Thymus (tissue), 11 donors: Measurements from ENCODE around the gene CD52. TPM values are rescaled to one million over a fixed set of nuclear protein-coding genes. Genes with fewer than 3 reads are reported as not detected.

Experiments used
- DNase-seq, 9 donors: peaks; one replicate each; pipeline ENCODE4 v3.0.0-alpha.2; 2013; ENCODE audit warnings: low spot score in 9 of 9, low read depth in 6 of 9, missing footprints in 1 of 9
- H3K27ac ChIP-seq, 2 donors: one replicate each; pipeline ENCODE4 v1.5.1; 2013; ENCODE audit warnings: control low read depth in 1 of 2, low read depth in 1 of 2, low read length in 1 of 2, mild to moderate bottlenecking in 1 of 2, moderate library complexity in 1 of 2
- H3K27me3 ChIP-seq, 2 donors: one replicate each; pipeline ENCODE4 v1.5.1; 2013; ENCODE audit warnings: low read length in 1 of 2; ENCODE audit not compliant: control insufficient read depth in 2 of 2, insufficient read depth in 1 of 2
- H3K36me3 ChIP-seq, 2 donors: one replicate each; pipeline ENCODE4 v1.5.1; 2013; ENCODE audit warnings: low read length in 1 of 2, mild to moderate bottlenecking in 1 of 2, moderate library complexity in 1 of 2; ENCODE audit not compliant: control insufficient read depth in 2 of 2, insufficient read depth in 2 of 2
- H3K4me1 ChIP-seq, 2 donors: one replicate each; pipeline ENCODE4 v1.5.1; 2013; ENCODE audit warnings: low read length in 2 of 2; ENCODE audit not compliant: control insufficient read depth in 2 of 2, insufficient read depth in 2 of 2
- H3K4me3 ChIP-seq, 2 donors: one replicate each; pipeline ENCODE4 v1.5.1; 2013; ENCODE audit warnings: low read length in 2 of 2, control low read depth in 1 of 2, mild to moderate bottlenecking in 1 of 2
- H3K9me3 ChIP-seq, 2 donors: one replicate each; pipeline ENCODE4 v1.5.1; 2013; ENCODE audit warnings: low read length in 1 of 2, mild to moderate bottlenecking in 1 of 2; ENCODE audit not compliant: control insufficient read depth in 2 of 2, insufficient read depth in 1 of 2
- WGBS: extraction: QIAGEN DNeasy Blood & Tissue Kit; methylation state at CpG from one replicate; pipeline ENCODE4 v1.1.7; 2013; 5-methylcytosine and 5-hydroxymethylcytosine counted together
- polyA plus RNA-seq: library from polyadenylated mRNA; stranded (reverse); fragments of 200-250 nt; gene quantifications from one replicate; pipeline ENCODE4 v1.2.3, GENCODE V29; 2013
- total RNA-seq: library from RNA; stranded (reverse); fragments of 120-200 nt; gene quantifications from one replicate; pipeline ENCODE4 v1.2.4, GENCODE V29; 2013
- donor health status: healthy.

The CD52 gene
- total and polyA plus RNA-seq, 2 donors: 1,020 to 1,113 TPM

GRCh38 chr1:26282401-26282918 is 35.3 kb upstream of the CD52 start:
- WGBS: 88% methylated on average over 22 of the region's 22 CpGs
- Histone ChIP-seq H3K9me3 (peaks cover 0 to 3% of the 10 kb centered on the region in 2 donors), H3K36me3 (peaks cover 25 to 45% of the 10 kb centered on the region in 2 donors), H3K27ac (no peak overlapping the region), H3K4me1 (peaks cover 60 to 93% of the 10 kb centered on the region in 2 donors), H3K27me3 (no peaks in the 10 kb centered on the region), H3K4me3 (no peak overlapping the region)
- no peak for DNase-seq

- WGBS: 97% methylated on average over 4 of the region's 4 CpGs
- no peak overlapping the region for H3K4me3 ChIP-seq
- peaks cover 68 to 93% of the 10 kb centered on the region in 2 donors for H3K4me1 ChIP-seq
- H3K27me3 ChIP-seq: no peaks in the 10 kb centered on the region
- peaks cover 20 to 39% of the 10 kb centered on the region in 2 donors for H3K36me3 ChIP-seq
- H3K27ac ChIP-seq: peak overlapping the region; percentile 94 to 99
- no peak for DNase-seq
- peaks cover 0 to 3% of the 10 kb centered on the region in 2 donors for H3K9me3 ChIP-seq
These were observed 34.4 kb upstream of the CD52 start for GRCh38 chr1:26283279-26283853.

GRCh38 chr1:26283871-26284596 is 33.7 kb upstream of the CD52 start:
- Histone ChIP-seq H3K36me3 (peaks cover 20 to 33% of the 10 kb centered on the region in 2 donors), H3K27me3 (no peaks in the 10 kb centered on the region), H3K4me3 (no peak overlapping the region), H3K4me1 (peaks cover 70 to 93% of the 10 kb centered on the region in 2 donors), H3K27ac (peak overlapping the region; percentile 94 to 99), H3K9me3 (peaks cover 0 to 3% of the 10 kb centered on the region in 2 donors)
- no peak for DNase-seq
- WGBS: 95% methylated on average over 12 of the region's 12 CpGs

GRCh38 chr1:26284597-26285347 is 33.0 kb upstream of the CD52 start:
- H3K36me3 ChIP-seq: peaks cover 20 to 33% of the 10 kb centered on the region in 2 donors
- 35% methylated on average over 22 of the region's 22 CpGs for WGBS
- H3K4me3 ChIP-seq: no peak overlapping the region
- H3K9me3 ChIP-seq: peaks cover 0 to 3% of the 10 kb centered on the region in 2 donors
- H3K27ac ChIP-seq: peak overlapping the region; percentile 94 to 99
- H3K27me3 ChIP-seq: no peaks in the 10 kb centered on the region
- DNase-seq: peak in 6 of 9 donors; percentile 70 to 90 (median 76)
- peaks cover 73 to 94% of the 10 kb centered on the region in 2 donors for H3K4me1 ChIP-seq

- Histone ChIP-seq H3K27me3 (no peaks in the 10 kb centered on the region), H3K27ac (peak overlapping the region; percentile 89 to 99), H3K9me3 (peaks cover 0 to 6% of the 10 kb centered on the region in 2 donors), H3K36me3 (peaks cover 20 to 33% of the 10 kb centered on the region in 2 donors), H3K4me3 (no peak overlapping the region), H3K4me1 (peaks cover 77 to 96% of the 10 kb centered on the region in 2 donors)
- peak in 2 of 9 donors; percentile 53 to 68 for DNase-seq
- 92% methylated on average over 19 of the region's 19 CpGs for WGBS
These were observed 32.2 kb upstream of the CD52 start for GRCh38 chr1:26285366-26286063.

GRCh38 chr1:26286064-26286416 is 31.7 kb upstream of the CD52 start:
- 95% methylated on average over 2 of the region's 2 CpGs for WGBS
- H3K4me1 ChIP-seq: peaks cover 81 to 96% of the 10 kb centered on the region in 2 donors
- H3K27ac ChIP-seq: peak overlapping the region; percentile 82 to 99
- H3K36me3 ChIP-seq: peaks cover 19 to 31% of the 10 kb centered on the region in 2 donors
- H3K9me3 ChIP-seq: peaks cover 0 to 9% of the 10 kb centered on the region in 2 donors
- DNase-seq: no peak
- H3K4me3 ChIP-seq: no peak overlapping the region
- no peaks in the 10 kb centered on the region for H3K27me3 ChIP-seq

GRCh38 chr1:26287033-26287711 is 30.6 kb upstream of the CD52 start:
- WGBS: 10% methylated on average over 8 of the region's 8 CpGs
- H3K27me3 ChIP-seq: no peaks in the 10 kb centered on the region
- H3K4me1 ChIP-seq: peaks cover 82 to 98% of the 10 kb centered on the region in 2 donors
- H3K4me3 ChIP-seq: peak overlapping the region; percentile 4 to 30
- peak in 6 of 9 donors; percentile 56 to 93 (median 80) for DNase-seq
- H3K27ac ChIP-seq: peak overlapping the region; percentile 99
- peaks cover 0 to 18% of the 10 kb centered on the region in 2 donors for H3K9me3 ChIP-seq
- H3K36me3 ChIP-seq: peaks cover 10 to 28% of the 10 kb centered on the region in 2 donors

- peaks cover 83 to 97% of the 10 kb centered on the region in 2 donors for H3K4me1 ChIP-seq
These were observed 29.9 kb upstream of the CD52 start for GRCh38 chr1:26287811-26288210.

More at GRCh38 chr1:26287811-26288210, 29.9 kb upstream of the CD52 start:
- no peak for DNase-seq
- peak overlapping the region; percentile 99 for H3K27ac ChIP-seq
- no peaks in the 10 kb centered on the region for H3K27me3 ChIP-seq
- peaks cover 0 to 18% of the 10 kb centered on the region in 2 donors for H3K9me3 ChIP-seq
- H3K4me3 ChIP-seq: peak overlapping the region in 1 of 2 donors; percentile 4
- WGBS: 28% methylated on average over 5 of the region's 5 CpGs
- peaks cover 5 to 23% of the 10 kb centered on the region in 2 donors for H3K36me3 ChIP-seq
